Measurements from ENCODE around the gene CDK5. TPM values are rescaled to one million over a fixed set of nuclear protein-coding genes. Genes with fewer than 3 reads are reported as not detected.

CDK5 gene
- total RNA-seq, 1 experiment from 2014 or later = 21.1 TPM

GRCh38 chr7:151099486-151100211 lies 42.0 kb upstream of the CDK5 start:
- H3K27me3 ChIP-seq (replicated peaks; ENCODE audit: insufficient read depth, low read depth, low read length, poor library complexity) = no peaks in the 10 kb centered on the region
- no TSS peak for BruUV-seq (replicated peaks)
- ChIA-PET CTCF (no interaction called here), POLR2A (ENCODE audit: low non-redundant PET) (no interaction called here)
- no peak for DNase-seq (ENCODE audit: low spot score)
- no peak overlapping the region for H3K4me3 ChIP-seq (ENCODE audit: low read depth, low read length, poor library complexity, severe bottlenecking)
- H3K36me3 ChIP-seq (ENCODE audit: insufficient read depth, low read length, poor library complexity, severe bottlenecking) = no peaks in the 10 kb centered on the region
- H3K4me1 ChIP-seq (ENCODE audit: insufficient read depth, low read length, poor library complexity, severe bottlenecking) = no peaks in the 10 kb centered on the region
- intact Hi-C loops (cut with micrococcal nuclease; ENCODE audit: unreplicated experiment) = no loop called here
- no peaks in the 10 kb centered on the region for H3K9me3 ChIP-seq (ENCODE audit: low read depth, low read length, poor library complexity, severe bottlenecking)
- H3K27ac ChIP-seq (ENCODE audit: low read depth, low read length, poor library complexity, severe bottlenecking) = no peak overlapping the region
- TF ChIP-seq EZH2 (IDR thresholded peaks at IDR 0.05; ENCODE audit: borderline replicate concordance, low read depth, low read length, poor library complexity, severe bottlenecking) = no peak
- no peak for TF ChIP-seq CTCF (conservative IDR thresholded peaks at IDR 0.05; ENCODE audit: low read depth, low read length)

GRCh38 chr7:151095828-151096475 lies 38.3 kb upstream of the CDK5 start:
- no peaks in the 10 kb centered on the region for H3K4me1 ChIP-seq (ENCODE audit: insufficient read depth, low read length, poor library complexity, severe bottlenecking)
- peaks cover 5% of the 10 kb centered on the region for H3K36me3 ChIP-seq (ENCODE audit: insufficient read depth, low read length, poor library complexity, severe bottlenecking)
- H3K9me3 ChIP-seq (ENCODE audit: low read depth, low read length, poor library complexity, severe bottlenecking) = no peaks in the 10 kb centered on the region
- BruUV-seq (replicated peaks) = no TSS peak
- no peak overlapping the region for H3K4me3 ChIP-seq (ENCODE audit: low read depth, low read length, poor library complexity, severe bottlenecking)
- no peak for TF ChIP-seq EZH2 (IDR thresholded peaks at IDR 0.05; ENCODE audit: borderline replicate concordance, low read depth, low read length, poor library complexity, severe bottlenecking)
- TF ChIP-seq CTCF (conservative IDR thresholded peaks at IDR 0.05; ENCODE audit: low read depth, low read length) = no peak
- ChIA-PET CTCF (no interaction called here), POLR2A (ENCODE audit: low non-redundant PET) (interaction anchor here (0.7 kb wide), 1 partner anchor 12 kb away, joined by 9 read pairs; no protein-coding TSS in a partner anchor)
- intact Hi-C loops (cut with micrococcal nuclease; ENCODE audit: unreplicated experiment) = no loop called here
- no peak overlapping the region for H3K27ac ChIP-seq (ENCODE audit: low read depth, low read length, poor library complexity, severe bottlenecking)
- DNase-seq (ENCODE audit: low spot score) = no peak
- no peaks in the 10 kb centered on the region for H3K27me3 ChIP-seq (replicated peaks; ENCODE audit: insufficient read depth, low read depth, low read length, poor library complexity)

GRCh38 chr7:151095123-151095797 lies 37.6 kb upstream of the CDK5 start:
- Histone ChIP-seq H3K27me3 (replicated peaks; ENCODE audit: insufficient read depth, low read depth, low read length, poor library complexity) (no peaks in the 10 kb centered on the region), H3K36me3 (ENCODE audit: insufficient read depth, low read length, poor library complexity, severe bottlenecking) (peaks cover 5% of the 10 kb centered on the region), H3K4me1 (ENCODE audit: insufficient read depth, low read length, poor library complexity, severe bottlenecking) (no peaks in the 10 kb centered on the region), H3K27ac (ENCODE audit: low read depth, low read length, poor library complexity, severe bottlenecking) (no peak overlapping the region), H3K4me3 (ENCODE audit: low read depth, low read length, poor library complexity, severe bottlenecking) (no peak overlapping the region), H3K9me3 (ENCODE audit: low read depth, low read length, poor library complexity, severe bottlenecking) (no peaks in the 10 kb centered on the region)
- BruUV-seq (replicated peaks) = no TSS peak
- POLR2A ChIA-PET (ENCODE audit: low non-redundant PET) = interaction anchor here (0.7 kb wide), 1 partner anchor 13 kb away, joined by 9 read pairs; no protein-coding TSS in a partner anchor
- no peak for DNase-seq (ENCODE audit: low spot score)
- CTCF ChIA-PET = interaction anchor here (0.5 to 0.6 kb wide), 2 partner anchors 20 to 30 kb away, joined by 4 to 5 read pairs; no protein-coding TSS in a partner anchor
- no peak for TF ChIP-seq EZH2 (IDR thresholded peaks at IDR 0.05; ENCODE audit: borderline replicate concordance, low read depth, low read length, poor library complexity, severe bottlenecking)
- no peak for TF ChIP-seq CTCF (conservative IDR thresholded peaks at IDR 0.05; ENCODE audit: low read depth, low read length)
- intact Hi-C loops (cut with micrococcal nuclease; ENCODE audit: unreplicated experiment) = no loop called here
